ENCODE data around the gene KIAA1210.
A peak's percentile ranks its signal among the peaks of the same experiment; 100 is the strongest.

Gene KIAA1210

DNA sequence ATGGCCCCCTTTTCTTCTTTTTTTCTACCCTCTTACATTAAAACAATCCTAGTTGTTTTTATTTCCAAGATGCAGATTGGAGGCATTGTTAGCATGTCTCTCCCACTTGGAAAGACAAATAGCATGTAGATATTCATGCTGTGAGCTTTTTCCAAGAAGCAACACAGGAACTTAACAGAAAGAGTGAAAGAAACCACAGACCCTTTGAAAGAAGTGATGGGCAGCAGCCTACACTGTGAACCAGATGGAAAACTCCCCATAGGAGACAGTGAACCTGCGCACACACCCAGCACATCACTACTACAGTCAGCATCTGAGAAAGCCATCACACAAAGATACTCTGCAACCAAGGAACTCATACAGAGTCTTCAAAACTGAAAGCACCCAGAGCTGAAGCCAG is 37.0 kb downstream of the KIAA1210 start:
- DNase-seq, result no peak

DNA sequence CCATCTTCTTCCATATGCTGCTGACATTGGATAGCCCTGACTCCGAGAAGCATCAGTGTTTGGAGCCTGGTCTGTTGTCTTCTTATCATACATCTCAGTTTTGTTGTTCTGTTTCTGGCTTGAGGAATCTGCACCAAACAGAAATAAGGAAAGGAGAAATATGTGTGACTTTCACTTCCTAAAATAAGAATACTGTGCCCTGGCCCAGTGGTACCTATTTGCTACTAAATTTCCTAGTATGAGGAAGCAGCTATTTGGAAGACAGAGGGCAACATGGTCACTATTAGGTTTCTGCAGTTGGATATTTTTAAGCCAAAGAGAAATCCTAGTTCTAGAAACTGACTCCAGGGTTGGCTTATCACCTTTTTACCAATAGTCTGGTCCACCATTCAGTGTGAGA is 38.0 kb downstream of the KIAA1210 start:
- DNase-seq, result no peak

DNA sequence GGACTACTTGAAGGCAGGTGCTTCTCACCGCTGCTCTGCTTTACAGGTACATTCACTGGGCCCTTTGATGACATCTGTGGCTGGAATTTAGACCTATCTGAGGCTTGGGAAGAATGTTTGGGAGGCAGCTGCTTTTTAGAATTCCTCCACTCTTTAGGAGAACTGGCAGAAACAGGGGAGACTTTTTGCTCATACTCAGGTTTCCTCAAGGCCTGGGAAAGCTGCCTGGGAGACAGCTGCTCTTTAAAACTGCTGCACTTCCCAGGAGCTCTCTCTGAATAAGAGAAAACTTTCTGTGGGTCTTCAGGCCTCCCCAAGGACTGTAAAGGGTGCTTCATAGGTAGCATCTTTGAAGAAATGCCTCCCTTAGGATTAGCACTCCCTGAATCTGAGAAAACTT is 40.5 kb downstream of the KIAA1210 start:
- DNase-seq, result no peak

DNA sequence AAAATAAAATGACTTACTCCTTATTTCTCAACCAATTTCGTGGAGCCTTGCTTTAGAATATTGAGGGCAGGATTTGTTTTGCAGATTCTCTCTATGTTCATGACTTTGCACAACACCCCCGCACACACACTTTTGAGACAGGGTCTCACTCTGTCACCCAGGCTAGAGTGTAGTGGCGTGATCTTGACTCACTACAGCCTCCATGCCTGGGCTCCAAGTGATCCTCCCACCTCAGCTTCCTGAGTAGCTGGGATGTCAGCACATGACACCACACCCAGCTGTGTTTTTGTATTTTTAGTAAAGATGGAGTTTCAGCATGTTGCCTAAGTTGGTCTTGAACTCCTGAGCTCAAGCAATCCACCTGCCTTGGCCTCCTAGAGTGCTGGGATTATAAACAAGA is 42.8 kb downstream of the KIAA1210 start:
- DNase-seq, result no peak

DNA sequence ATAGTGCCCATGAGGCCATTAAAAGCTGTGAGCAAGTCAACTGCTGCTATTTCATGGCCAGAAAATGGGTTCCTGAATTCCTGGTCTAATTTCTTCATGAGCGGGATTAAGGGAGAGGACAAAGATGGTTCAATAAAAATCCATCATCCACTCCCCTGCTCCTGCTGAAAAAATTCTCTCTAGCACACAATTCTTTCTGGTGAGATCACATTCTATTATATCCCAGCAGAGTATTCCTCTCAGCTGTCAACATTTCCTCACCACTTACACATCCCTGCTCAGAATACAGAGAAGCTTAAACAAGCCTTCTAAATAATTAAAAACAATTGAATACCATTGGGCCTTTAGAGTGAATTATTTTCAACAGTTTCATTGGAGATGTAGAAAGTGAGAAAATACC is 45.3 kb downstream of the KIAA1210 start:
- no peak for DNase-seq

DNA sequence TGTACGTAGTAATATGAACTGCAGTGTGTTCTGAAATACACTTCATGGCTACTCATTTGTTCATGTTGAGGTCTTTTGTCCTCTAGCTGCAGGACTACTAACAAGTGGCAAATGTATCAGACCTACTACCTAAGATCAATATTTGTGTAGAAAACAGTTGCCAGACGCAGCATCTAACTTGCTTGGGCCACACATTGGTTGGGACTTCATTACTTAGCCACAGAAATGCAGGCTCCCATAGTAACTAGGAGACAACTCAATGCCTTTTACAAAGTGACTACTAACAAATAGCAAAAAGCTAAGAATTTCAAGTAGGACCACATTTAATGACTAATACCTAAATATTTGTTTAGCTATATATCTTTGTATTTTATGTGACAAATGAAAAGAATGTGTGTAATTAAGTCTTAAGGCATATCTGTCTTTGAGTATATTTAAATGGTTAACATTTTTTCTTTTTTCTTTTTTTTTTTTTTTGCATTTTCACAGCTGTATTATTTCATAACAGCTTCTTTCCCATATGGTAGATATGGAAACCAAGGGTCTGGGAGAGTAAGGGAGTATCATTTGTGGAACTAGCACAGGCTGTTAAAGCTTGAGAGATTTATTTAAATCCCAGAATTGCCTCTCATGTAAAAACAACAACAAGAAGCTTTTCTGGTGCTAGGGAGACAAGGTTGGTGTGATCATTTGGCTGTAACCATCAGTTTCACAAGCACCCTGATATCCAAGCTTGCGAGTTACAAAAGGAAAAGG is 52.2 kb downstream of the KIAA1210 start:
- no peak for DNase-seq

DNA sequence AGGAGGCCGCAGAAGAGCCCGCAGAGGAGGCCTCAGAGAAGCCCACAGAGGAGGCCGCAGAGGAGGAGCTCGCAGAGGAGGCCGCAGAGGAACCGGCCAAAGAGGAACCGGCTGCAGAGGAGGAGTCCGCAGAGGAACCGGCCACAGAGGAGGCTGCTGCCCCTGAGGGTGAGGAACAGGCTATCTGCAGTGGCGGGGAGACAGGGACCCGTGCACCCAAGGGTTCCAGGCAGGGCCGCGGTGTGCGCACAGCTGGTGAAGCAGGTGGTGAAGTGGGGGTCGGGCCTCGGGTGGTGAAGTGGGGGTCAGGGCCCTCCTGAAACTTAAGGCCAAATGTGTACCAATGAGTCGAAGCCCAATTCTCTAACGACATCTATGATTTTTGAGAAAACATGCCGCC is 53.7 kb downstream of the KIAA1210 start:
- DNase-seq, result no peak

DNA sequence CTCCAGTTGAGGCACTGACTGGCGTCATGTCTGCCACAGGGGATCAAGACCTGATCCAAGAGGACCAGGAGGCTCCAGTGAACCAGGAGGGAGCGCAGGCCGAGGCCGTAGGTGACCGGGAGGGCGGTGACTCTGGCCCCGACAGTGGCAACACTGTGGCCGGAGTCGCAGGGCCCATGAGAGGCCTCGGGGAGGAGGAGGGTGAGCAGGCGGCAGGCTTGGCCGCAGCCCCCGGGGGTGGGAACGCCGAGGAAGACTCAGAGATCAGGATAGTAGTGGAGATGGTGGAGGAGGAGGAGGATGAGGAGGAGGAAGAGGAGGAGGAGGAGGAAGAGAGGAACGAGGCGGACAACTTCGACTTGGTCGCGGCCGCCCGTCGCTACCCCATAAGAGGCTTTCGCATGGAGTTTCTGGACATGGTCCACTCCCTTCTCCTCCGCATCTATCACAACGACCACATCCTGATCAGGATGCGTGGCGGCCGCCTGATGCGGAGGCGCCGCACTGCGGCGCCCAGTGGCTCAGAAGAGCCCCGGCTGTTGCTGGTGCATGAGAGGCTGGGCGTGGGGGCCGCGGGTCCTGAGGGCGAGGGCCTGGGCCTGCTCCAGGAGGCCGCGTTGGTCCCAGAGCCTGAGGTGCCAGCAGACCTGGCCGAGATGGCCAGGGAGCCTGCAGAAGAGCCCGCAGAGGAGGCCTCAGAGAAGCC is 54.3 kb downstream of the KIAA1210 start:
- DNase-seq, result no peak

DNA sequence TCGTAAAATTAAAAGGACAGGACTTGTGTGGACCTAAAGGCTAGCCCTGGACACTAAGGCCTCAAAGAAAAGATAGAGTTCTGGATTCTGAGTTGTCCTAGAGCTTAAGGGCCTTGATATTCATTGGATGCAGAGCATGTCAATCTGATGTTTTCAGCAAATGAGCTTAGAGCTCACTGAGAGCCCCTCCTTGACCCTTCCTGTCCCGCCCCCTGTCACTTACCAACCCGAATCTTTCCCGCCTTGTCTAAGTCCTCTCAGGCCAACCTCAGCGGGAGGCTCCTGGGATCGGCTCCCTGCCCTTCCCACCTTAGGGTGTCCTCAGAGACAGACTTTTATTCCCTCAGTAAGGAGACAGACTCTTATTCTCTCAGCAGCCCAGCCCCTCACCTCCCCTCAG is 54.9 kb downstream of the KIAA1210 start, which contains the start of gene CT47C1:
TSS of gene CT47C1 (plus strand) at position 250 of the 400 bp plus-strand sequence. CDS start 233 bp downstream, outside the sequence.
- DNase-seq, result no peak

DNA sequence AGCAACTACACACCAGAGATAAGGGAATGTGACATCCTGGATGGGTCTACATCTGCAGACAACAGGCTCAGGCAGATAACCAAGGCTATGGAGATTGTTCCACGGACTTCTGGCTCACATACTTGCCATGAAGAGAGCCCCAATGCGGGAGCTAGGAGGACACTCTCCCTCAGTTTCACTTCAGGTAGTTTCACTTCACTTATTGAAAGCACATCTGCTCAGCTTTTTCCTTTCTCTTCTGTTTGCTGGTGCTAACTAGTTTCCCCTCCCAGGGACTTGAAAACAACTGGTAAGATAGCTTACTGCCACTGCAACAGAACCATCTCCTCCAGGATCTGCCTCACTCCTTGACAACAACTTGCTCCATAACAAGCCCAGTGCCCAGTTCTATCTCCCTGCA is 56.2 kb downstream of the KIAA1210 start:
- DNase-seq, result no peak

DNA sequence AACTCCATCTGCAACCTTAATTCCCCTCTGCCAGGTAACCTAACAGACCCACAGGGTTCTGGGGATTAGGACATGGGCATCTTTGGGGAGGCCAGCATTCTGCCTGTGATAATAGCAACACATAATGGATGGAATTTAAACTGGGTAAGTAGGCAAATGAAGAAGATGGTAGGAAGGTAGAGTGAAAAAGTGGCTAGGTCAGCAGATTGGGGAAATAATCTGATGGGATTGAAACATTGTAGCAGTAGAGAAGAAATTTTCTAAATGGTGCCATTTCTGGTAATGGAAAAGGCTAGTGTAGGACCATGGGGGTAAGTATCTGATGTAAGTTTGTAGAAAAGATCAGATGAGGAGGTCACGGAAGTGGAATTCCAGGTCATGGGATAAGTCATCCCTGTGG is 57.9 kb downstream of the KIAA1210 start:
- no peak for DNase-seq

DNA sequence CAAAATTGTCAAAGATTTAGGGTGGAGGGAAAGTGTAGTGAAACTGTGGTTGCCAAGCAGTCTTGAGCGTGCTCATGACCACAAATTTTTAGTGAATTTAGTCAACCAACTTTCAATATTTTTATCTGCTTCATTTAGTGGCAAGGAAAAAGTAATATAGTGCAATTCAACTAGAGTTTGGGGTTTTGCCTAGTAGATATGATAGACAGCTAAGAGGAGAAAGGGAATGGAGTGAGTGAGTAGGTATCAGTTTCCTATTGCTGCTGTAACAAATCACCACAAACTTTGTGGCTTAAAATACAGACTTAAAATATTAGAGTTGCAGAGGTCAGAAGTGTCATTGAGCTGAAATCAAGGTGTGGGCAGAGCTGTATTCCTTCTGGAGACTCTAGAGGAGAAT is 58.5 kb downstream of the KIAA1210 start:
- peak in 1 of 5 experiments; percentile 20 for DNase-seq

DNA sequence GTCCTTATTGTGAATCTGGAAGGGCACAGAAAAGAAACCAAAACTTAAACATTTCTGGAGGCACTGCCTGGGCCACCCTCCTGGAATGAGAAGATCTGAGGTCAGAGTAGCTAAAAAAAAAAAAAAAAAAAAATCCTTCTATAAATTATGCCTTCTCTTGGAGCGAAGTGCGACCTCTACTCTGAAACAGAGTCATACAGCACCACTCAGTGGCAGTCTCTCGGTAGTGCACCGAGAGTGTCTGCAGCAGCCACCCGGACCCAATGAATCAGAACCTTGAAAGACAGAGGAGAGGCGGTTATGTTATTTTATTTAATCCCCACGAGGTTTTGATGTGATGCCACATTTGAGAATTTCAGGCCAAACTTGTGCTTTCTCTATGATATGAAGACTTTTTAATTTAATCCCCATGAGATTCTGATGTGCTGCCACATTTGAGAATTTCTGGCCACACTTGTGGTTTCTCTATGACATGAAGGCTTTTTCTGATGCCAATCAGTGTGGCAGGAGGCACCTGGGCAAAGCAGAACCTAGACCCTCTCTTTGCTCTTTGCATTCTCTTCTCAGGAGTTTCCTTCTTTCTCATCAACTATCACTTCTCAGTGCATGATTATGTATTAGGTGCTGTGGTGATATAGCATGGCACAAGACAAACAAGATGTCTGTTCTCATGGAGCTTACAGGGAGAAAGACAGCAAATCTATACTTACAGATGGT is 60.4 kb downstream of the KIAA1210 start:
- peak in 3 of 5 experiments; percentile 4 to 11 (median 9) for DNase-seq

DNA sequence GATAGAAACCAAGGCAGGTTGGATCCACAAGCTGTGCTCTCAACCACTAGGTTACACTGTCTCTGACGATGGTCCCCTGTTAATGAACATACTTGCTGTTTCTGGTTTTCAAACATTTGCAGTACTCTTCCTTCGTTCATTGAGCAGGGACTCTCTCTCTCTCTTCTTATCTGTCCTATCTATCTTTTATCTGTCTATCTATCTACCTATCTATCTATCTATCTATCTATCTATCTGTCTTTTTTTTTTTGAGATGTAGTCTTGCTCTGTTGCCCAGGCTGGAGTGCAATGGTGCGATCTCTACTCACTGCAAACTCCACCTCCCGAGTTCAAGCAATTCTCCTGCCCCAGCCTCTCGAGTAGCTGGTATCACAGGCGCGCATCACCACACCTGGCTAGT is 64.2 kb downstream of the KIAA1210 start:
- no peak for DNase-seq

DNA sequence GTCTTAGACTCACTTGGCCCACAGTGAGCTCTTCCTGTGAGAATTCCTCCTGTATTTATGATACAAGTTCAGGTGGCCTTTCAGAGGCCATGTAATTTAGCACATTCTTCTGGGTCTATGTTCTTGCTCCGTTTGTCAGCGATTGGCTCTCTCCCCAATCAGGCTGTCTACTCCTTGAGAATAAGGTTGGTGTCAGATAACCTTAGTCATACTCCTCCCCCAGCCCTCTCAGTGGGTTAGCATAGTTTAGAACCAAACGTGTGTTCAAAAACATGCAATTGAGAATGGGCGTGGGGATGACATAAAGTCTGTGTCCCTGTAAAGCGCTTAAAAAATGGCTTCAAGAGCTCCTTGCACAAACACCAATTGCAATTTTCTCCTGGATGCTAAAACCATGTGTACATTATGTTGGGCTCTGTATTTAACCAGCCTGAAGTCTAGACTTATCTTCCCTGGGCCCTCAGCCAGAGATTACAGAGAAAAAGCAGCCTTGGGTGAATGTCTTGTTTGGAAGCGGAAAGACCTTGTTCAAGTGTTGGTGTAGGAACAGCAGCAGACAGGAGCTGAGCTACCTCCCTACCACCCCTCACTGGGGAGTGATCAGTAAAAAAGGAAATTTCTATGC is 64.8 kb downstream of the KIAA1210 start:
- no peak for DNase-seq

DNA sequence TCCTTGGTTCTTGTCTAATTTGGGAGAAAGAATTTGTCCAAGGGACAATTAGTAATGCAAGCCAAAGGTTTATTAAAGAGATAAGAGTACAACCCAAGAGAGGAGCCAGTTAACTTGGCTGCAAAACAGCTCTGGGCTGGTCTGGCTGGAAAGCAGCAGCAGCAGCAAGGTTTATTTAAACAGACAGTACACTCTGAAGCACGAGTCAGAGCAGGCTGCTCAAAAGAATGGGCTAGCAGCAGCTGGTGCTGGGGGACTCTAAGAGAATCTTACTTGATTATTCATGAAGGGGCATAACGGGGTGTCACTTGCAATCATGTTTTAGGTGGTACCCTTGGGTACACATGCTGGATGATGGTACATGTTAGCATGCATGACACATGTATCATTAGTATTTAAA is 71.9 kb downstream of the KIAA1210 start:
- no peak for DNase-seq

DNA sequence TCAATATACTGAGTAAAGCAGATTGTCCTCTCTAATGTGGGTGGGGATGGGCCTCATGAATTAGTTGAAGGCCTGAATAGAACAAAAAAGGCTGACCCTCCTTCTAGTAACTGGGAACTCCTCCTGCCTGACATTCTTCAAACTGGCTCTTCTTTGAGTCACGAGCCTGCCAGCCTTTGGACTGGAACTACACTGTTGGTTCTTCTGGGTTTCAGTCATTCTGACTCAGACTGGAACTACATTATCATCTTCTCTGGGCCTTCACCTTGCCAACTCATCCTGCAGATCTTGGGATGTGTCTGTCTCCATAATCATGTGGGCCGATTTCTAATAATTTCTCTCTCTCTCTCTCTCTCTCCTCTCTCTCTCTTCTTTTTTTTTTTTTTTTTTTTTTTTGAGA is 81.7 kb downstream of the KIAA1210 start:
- no peak for DNase-seq

DNA sequence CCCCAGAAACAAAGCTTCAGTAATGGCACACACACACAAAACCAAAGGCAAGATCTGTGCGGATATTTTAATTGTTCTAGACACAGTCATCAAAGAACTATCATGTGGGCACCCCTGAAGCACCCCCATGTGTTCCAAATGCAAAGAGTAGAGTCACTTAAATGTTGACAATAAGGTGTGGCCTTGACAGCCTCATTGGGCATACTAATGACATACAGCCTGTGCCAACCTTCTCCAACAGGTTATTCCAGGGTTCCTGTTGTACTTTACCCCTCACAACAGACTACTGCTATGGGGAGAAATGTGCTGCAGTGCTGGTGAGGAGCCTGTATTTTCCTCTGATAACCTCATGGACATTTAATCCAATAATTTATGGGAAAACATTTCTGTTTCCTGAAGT is 84.6 kb downstream of the KIAA1210 start:
- DNase-seq, result no peak

DNA sequence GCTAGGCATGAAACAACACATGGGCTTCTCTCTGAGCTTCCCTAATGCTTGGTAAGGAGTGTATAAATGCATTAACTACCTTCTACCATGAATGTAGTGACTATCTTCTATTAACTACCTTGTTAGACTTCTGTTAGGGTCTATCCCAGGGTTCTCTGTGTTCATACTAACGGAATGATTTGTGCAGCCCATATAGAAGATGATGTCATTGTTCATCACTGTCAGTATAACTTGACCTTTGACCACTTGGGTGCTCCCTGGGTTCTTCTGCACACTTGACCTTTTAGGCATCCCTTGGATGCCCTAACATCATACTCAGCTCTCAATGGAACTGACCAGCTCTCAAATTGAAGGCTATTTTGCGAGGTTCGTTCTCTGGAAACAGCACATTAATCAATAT is 85.6 kb downstream of the KIAA1210 start:
- DNase-seq, result no peak

DNA sequence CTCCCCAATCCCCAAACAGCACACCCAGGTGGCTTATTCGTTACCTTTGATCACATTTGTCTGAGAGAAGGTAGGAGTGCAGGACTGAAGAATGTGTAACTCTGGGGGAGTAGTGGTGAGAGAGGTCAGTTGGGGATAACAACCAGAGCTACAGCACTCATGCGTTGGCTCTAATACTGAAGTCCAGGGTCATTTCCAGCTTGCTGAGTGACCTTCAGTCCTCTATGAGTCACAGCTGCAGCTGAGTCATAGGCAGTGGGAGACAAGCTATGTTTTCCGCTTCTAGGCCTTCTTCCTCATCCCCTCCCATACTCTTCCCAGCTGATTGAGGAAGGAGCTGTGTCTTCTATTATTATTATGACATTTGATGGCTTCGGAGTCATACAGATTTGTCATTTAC is 86.4 kb downstream of the KIAA1210 start:
- DNase-seq, result no peak

DNA sequence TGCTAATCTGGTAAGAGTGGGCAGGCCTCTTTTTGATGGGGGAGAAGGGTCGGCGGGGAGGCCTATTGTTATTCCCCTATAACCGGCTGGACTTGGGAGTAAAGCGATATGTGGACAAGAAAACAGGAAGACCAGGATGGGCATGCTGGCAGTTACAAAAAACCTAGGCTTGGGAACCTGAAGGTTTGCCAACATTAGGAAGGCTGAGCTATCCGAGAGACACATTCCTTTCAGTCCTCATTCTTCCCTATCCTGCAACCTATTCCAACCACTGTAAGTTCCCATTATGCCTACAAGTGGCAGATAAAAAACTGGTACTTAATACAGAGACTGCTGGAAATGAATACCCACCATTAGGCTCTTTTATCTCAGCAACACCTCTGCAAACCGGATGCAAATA is 87.2 kb downstream of the KIAA1210 start:
- no peak for DNase-seq

DNA sequence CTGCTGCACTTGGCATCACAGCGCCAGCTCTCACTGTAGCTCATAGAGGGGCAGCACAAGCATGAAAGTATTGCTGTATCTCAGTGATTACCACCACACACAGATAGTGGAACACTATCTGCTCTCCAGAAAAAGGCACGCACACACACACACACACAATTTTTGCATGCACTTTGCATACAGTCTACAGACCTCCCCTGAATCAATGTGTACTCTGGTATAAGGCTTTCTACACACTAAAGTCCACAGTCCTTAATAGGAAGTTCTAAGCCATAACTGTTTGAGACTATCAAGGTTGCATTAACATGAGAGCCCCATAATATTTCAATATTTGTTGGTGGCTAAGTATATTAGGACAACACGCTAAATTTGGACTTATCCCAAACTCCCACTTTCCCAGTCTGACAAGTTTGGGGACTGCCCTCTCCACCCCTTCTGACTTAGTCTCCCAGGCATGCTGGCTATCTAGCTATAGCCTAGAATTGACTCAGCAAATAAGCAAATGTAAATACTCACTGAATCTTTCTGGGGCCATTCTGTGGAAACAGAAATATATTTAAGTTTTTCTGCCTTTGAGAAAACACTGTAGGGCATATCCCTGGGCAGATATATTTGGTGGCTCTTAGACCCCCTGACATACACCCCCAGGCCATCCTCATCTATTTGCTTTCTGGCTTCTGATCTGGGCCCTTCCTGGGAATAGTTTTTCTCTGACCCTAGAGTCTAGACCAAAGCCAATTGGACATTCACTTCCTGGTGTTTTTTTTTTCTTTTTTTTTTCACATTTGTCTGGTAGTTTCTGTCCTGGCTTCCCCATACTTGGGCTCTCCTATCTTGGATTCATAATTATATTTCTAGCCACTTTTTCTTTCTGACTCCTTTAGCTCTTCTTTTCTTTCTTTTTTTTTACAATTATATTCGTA is 91.2 kb downstream of the KIAA1210 start:
- DNase-seq, result no peak
